Suprapubic skin (tissue), 4 donors: ENCODE results near the gene AP2S1. TPM values are rescaled to one million over a fixed set of nuclear protein-coding genes. Genes with fewer than 3 reads are reported as not detected.
A peak's percentile ranks its signal among the peaks of the same experiment; 100 is the strongest.
"Not testable (repeated sequence)": the region's sequence is repeated elsewhere in the genome, so short reads cannot be mapped to it uniquely, and the experiment has no call there.

Source experiments
- DNase-seq, 2 donors: peaks; one replicate each; pipeline ENCODE4 v3.0.0-alpha.2; 2019; ENCODE audit warnings: low spot score in 2 of 2
- H3K27ac ChIP-seq: fragments of 200-600 bp; sonication (generic); one replicate; pipeline ENCODE4 v1.5.1; 2019
- H3K27me3 ChIP-seq: fragments of 200-600 bp; sonication (generic); one replicate; pipeline ENCODE4 v1.5.1; 2019
- H3K36me3 ChIP-seq: fragments of 200-600 bp; sonication (generic); one replicate; pipeline ENCODE4 v1.5.1; 2019
- H3K4me1 ChIP-seq: fragments of 200-600 bp; sonication (generic); one replicate; pipeline ENCODE4 v1.5.1; 2019
- H3K4me3 ChIP-seq: fragments of 200-600 bp; sonication (generic); one replicate; pipeline ENCODE4 v1.5.1; 2019; ENCODE audit warnings: mild to moderate bottlenecking
- H3K9me3 ChIP-seq: fragments of 200-600 bp; sonication (generic); one replicate; pipeline ENCODE4 v1.5.1; 2019
- EP300 ChIP-seq: sonication (generic); formaldehyde crosslinking; IDR thresholded peaks from one replicate; pipeline ENCODE4 v1.6.1; 2017; ENCODE audit warnings: antibody characterized with exemption
- POLR2A ChIP-seq, 2 donors: fragments of 450-650 bp; IDR thresholded peaks; one replicate each; pipeline ENCODE4 v1.6.1; 2017; ENCODE audit warnings: antibody characterized with exemption in 2 of 2, mild to moderate bottlenecking in 2 of 2, moderate library complexity in 2 of 2
- POLR2AphosphoS5 ChIP-seq, 3 donors: sonication (generic); formaldehyde crosslinking; IDR thresholded peaks; one replicate each; pipeline ENCODE4 v1.6.1; 2017; ENCODE audit warnings: antibody characterized with exemption in 3 of 3
- WGBS: methylation state at CpG from one replicate; pipeline ENCODE4 v1.1.5; 2018; 5-methylcytosine and 5-hydroxymethylcytosine counted together
- total RNA-seq, 4 donors: library from RNA; depleted of rRNA; stranded (reverse); fragments of >200 nt; gene quantifications; one replicate each; pipeline ENCODE4 v1.1.0, GENCODE V29; 2016
- TF ChIP-seq, protein P1 (sequence below), 2 donors: fragments of 200-600 bp in 1 of 2; fragments of 450-650 bp in 1 of 2; sonication (generic) in 1 of 2; IDR thresholded peaks; one replicate each; pipeline ENCODE4 v1.5.1; 2016 to 2019; ENCODE audit warnings: antibody characterized with exemption in 2 of 2, mild to moderate bottlenecking in 1 of 2, moderate library complexity in 1 of 2

AP2S1 gene
- total RNA-seq, 4 donors from 2014 or later, result 50.6 to 93.3 (median 75.0) TPM

DNA sequence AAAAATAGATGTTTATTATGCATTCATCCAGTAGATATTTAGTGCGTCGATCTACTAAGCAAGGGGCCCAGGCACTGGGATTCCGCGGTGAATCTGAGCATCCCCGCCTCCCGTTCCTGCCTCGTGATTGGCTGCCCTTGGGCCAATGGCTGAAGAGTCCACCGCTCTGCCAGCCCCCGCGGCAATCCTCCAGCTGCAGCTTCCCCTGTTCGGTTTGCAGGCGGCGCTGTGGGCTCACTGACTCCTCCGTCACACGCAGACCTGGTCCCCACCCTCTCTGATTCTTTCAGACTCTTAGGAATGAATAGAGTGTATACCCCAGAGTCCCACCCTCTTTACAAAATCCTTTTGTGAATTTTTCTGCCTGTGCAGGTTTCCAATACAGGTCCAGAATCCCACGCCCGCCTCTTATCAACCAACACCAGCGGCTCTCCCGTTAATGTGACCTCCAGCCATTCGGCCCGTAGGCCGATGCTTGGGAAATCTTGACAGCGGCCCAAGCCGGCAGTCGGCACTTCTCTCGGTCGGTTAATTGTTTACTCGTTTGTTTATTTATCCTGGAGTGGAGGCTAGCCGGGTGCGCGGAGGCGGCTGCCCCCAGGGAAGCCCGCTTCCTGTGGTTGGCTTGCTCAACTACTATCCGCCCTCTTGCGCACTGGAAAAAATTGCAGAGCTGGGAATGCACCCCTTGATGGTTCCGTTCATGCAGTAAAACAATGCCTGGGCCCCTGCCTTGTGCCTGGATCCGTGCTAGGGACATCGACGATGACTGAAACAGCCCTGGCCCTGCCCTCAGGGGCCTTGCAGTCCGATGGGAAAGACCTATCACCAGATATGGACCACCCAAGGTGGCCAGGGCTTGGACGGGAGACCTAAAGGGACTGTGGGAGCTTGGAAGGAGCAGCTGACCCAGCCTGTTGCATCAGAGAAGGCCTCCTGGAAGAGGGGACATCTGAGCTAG, 5.7 kb upstream of the AP2S1 start:
- Histone ChIP-seq H3K36me3 (no peaks in the 10 kb centered on the region), H3K4me3 (peak overlapping the region; percentile 49), H3K4me1 (peaks cover 19% of the 10 kb centered on the region), H3K9me3 (no peaks in the 10 kb centered on the region), H3K27me3 (no peaks in the 10 kb centered on the region), H3K27ac (peak overlapping the region; percentile 88)
- peak in 1 of 3 donors; percentile 29 for TF ChIP-seq POLR2AphosphoS5 (IDR thresholded peaks at IDR 0.05)
- TF ChIP-seq POLR2A (IDR thresholded peaks at IDR 0.05), result no peak
- TF ChIP-seq, protein P1, sequence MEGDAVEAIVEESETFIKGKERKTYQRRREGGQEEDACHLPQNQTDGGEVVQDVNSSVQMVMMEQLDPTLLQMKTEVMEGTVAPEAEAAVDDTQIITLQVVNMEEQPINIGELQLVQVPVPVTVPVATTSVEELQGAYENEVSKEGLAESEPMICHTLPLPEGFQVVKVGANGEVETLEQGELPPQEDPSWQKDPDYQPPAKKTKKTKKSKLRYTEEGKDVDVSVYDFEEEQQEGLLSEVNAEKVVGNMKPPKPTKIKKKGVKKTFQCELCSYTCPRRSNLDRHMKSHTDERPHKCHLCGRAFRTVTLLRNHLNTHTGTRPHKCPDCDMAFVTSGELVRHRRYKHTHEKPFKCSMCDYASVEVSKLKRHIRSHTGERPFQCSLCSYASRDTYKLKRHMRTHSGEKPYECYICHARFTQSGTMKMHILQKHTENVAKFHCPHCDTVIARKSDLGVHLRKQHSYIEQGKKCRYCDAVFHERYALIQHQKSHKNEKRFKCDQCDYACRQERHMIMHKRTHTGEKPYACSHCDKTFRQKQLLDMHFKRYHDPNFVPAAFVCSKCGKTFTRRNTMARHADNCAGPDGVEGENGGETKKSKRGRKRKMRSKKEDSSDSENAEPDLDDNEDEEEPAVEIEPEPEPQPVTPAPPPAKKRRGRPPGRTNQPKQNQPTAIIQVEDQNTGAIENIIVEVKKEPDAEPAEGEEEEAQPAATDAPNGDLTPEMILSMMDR (IDR thresholded peaks at IDR 0.05), result peak; percentile 41 to 81
- DNase-seq, result peak; percentile 99
- 8% methylated on average over 41 of the region's 41 CpGs for WGBS

- peak overlapping the region; percentile 48 for H3K27ac ChIP-seq
- H3K9me3 ChIP-seq, H3K27me3 ChIP-seq, H3K4me3 ChIP-seq, H3K36me3 ChIP-seq: not testable (repeated sequence)
- peak in 1 of 2 donors; percentile 35 for DNase-seq
- H3K4me1 ChIP-seq, result peaks cover 22% of the 10 kb centered on the region
- WGBS, result 89% methylated on average over 13 of the region's 13 CpGs
Observed at GRCh38 chr19:46854698-46855097, 4.1 kb upstream of the AP2S1 start.

- Histone ChIP-seq H3K27me3 (no peaks in the 10 kb centered on the region), H3K4me3 (no peak overlapping the region), H3K4me1 (peaks cover 25% of the 10 kb centered on the region), H3K9me3 (no peaks in the 10 kb centered on the region), H3K27ac (no peak overlapping the region), H3K36me3 (no peaks in the 10 kb centered on the region)
- WGBS, result 89% methylated on average over 1 of the region's 1 CpG
- TF ChIP-seq POLR2A (IDR thresholded peaks at IDR 0.05) (no peak), POLR2AphosphoS5 (IDR thresholded peaks at IDR 0.05) (no peak), EP300 (no peak)
- TF ChIP-seq, protein P1 (IDR thresholded peaks at IDR 0.05), result no peak
- DNase-seq, result no peak
Observed at GRCh38 chr19:46852830-46853229, 2.2 kb upstream of the AP2S1 start.

DNA sequence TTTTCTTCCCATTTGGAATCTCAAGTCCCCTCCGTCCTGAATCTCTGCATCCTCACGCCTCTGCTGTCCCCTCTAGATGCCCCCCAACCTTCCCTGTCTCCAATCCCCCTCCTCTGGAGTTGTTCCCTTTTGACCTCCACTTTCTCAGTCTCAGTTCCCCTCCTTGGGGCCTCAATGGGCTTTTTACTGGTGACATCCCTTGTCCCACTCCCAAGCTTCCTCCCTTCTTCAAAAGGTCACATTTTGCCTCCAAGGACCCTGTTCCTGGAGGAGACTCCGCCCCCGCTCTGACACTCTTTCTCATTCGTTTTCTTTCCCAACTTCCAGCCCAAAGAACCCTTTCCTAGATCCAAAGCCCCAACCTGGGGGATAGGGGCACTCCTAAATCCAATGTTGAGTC, 1.0 kb downstream of the AP2S1 start:
- H3K36me3 ChIP-seq, result peaks cover 14% of the 10 kb centered on the region
- peak overlapping the region; percentile 88 for H3K4me3 ChIP-seq
- no peaks in the 10 kb centered on the region for H3K27me3 ChIP-seq
- WGBS, result 40% methylated on average over 5 of the region's 5 CpGs
- peak in 1 of 2 donors; percentile 63 for DNase-seq
- H3K27ac ChIP-seq, result peak overlapping the region; percentile 92
- H3K4me1 ChIP-seq, result peaks cover 19% of the 10 kb centered on the region
- no peaks in the 10 kb centered on the region for H3K9me3 ChIP-seq
- TF ChIP-seq EP300, result no peak
- TF ChIP-seq, protein P1 (IDR thresholded peaks at IDR 0.05), result no peak
- no peak for TF ChIP-seq POLR2A (IDR thresholded peaks at IDR 0.05)
- TF ChIP-seq POLR2AphosphoS5 (IDR thresholded peaks at IDR 0.05), result no peak

GRCh38 chr19:46848389-46848788, 2.3 kb downstream of the AP2S1 start:
- no peaks in the 10 kb centered on the region for H3K27me3 ChIP-seq

More at GRCh38 chr19:46848389-46848788, 2.3 kb downstream of the AP2S1 start:
- peaks cover 26% of the 10 kb centered on the region for H3K36me3 ChIP-seq
- no peak for TF ChIP-seq POLR2A (IDR thresholded peaks at IDR 0.05)
- no peak for TF ChIP-seq EP300
- no peak for TF ChIP-seq POLR2AphosphoS5 (IDR thresholded peaks at IDR 0.05)
- TF ChIP-seq, protein P1 (IDR thresholded peaks at IDR 0.05), result no peak
- DNase-seq, result peak in 1 of 2 donors; percentile 14
- H3K4me3 ChIP-seq, result no peak overlapping the region
- WGBS, result 91% methylated on average over 2 of the region's 2 CpGs
- no peak overlapping the region for H3K27ac ChIP-seq
- H3K4me1 ChIP-seq, result peaks cover 22% of the 10 kb centered on the region
- H3K9me3 ChIP-seq, result no peaks in the 10 kb centered on the region
